Hepatocyte (in vitro differentiated cells): Measurements from ENCODE around the gene LYPD4.

Source experiments
- EZH2 ChIP-seq: fragments of 200-600 bp; sonication (generic); IDR thresholded peaks from 2 replicates; pipeline ENCODE4 v1.6.1; 2016; ENCODE audit warnings: antibody characterized with exemption, mild to moderate bottlenecking, borderline replicate concordance
- EZH2phosphoT487 ChIP-seq: fragments of 200-600 bp; sonication (generic); IDR thresholded peaks from one replicate; pipeline ENCODE4 v1.6.1; 2018; ENCODE audit warnings: antibody characterized with exemption, mild to moderate bottlenecking, low read depth, moderate library complexity; ENCODE audit not compliant: unreplicated experiment, severe bottlenecking
- TF ChIP-seq, protein P1 (sequence below): fragments of 200-600 bp; sonication (generic); IDR thresholded peaks from 2 replicates; pipeline ENCODE4 v1.5.1; 2016; ENCODE audit warnings: antibody characterized with exemption, mild to moderate bottlenecking; ENCODE audit not compliant: poor library complexity

DNA sequence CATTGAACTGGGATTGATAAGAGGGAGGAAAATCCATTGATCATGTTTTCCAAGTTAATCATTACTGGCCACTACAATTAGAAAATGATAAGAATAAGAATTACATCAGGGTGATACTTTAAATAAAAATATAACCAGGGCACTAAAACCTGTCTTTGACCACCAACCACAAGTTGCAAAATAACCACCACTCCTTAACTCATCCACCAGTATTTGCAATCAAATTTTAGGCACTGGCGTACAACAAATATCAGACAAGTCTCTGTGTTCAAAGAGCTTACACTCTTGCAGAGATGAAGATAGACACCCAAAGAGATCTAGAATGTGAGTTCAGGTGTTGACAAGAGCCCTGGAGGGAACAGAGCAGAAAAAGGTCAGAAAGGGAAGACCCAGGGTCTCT lies 47.6 kb downstream of the LYPD4 start:
- TF ChIP-seq, protein P1, sequence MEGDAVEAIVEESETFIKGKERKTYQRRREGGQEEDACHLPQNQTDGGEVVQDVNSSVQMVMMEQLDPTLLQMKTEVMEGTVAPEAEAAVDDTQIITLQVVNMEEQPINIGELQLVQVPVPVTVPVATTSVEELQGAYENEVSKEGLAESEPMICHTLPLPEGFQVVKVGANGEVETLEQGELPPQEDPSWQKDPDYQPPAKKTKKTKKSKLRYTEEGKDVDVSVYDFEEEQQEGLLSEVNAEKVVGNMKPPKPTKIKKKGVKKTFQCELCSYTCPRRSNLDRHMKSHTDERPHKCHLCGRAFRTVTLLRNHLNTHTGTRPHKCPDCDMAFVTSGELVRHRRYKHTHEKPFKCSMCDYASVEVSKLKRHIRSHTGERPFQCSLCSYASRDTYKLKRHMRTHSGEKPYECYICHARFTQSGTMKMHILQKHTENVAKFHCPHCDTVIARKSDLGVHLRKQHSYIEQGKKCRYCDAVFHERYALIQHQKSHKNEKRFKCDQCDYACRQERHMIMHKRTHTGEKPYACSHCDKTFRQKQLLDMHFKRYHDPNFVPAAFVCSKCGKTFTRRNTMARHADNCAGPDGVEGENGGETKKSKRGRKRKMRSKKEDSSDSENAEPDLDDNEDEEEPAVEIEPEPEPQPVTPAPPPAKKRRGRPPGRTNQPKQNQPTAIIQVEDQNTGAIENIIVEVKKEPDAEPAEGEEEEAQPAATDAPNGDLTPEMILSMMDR: no peak
- TF ChIP-seq EZH2 (no peak), EZH2phosphoT487 (no peak)
